Measurements from ENCODE around the gene FBXW9.
"Not testable (repeated sequence)": the region's sequence is repeated elsewhere in the genome, so short reads cannot be mapped to it uniquely, and the experiment has no call there.

Gene FBXW9

DNA sequence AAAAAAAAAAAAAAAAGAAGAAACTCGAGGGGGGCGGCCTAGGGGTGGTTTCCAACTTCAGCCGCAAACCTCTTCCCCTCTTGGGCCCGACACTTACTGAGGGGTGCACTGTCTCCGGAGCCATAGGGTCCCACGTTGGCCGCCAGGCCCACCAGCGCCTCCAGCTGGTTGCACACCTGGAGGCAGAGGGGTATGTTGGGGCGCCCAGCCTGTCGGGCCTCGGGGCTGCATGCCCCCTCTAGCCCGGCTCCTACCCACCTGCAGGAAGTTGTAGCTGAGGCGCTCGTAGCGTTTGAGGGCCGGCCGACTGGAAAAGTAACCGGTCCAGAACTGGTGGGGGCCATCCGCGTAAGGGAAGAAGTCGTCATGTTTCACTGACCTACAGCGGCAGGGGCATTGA is 38.5 kb downstream of the FBXW9 start:
- 95 to 97% methylated on average over 22 of the region's 22 CpGs for WGBS, 2 experiments
- no peaks in the 10 kb centered on the region for H3K9me3 ChIP-seq (ENCODE audit: control insufficient read depth, low read length)
- peaks cover 18% of the 10 kb centered on the region for H3K36me3 ChIP-seq (ENCODE audit: control insufficient read depth, insufficient read depth, low read length)
- no peak overlapping the region for H3K27ac ChIP-seq (ENCODE audit: insufficient read depth, low read depth, low read length, poor library complexity, severe bottlenecking)
- H3K4me1 ChIP-seq (ENCODE audit: control insufficient read depth, insufficient read depth, low read length) = no peaks in the 10 kb centered on the region
- H3K4me3 ChIP-seq (ENCODE audit: insufficient read depth, low read depth, low read length) = no peak overlapping the region
- no peaks in the 10 kb centered on the region for H3K27me3 ChIP-seq (ENCODE audit: control insufficient read depth, insufficient read depth, low read length, poor library complexity, severe bottlenecking)

DNA sequence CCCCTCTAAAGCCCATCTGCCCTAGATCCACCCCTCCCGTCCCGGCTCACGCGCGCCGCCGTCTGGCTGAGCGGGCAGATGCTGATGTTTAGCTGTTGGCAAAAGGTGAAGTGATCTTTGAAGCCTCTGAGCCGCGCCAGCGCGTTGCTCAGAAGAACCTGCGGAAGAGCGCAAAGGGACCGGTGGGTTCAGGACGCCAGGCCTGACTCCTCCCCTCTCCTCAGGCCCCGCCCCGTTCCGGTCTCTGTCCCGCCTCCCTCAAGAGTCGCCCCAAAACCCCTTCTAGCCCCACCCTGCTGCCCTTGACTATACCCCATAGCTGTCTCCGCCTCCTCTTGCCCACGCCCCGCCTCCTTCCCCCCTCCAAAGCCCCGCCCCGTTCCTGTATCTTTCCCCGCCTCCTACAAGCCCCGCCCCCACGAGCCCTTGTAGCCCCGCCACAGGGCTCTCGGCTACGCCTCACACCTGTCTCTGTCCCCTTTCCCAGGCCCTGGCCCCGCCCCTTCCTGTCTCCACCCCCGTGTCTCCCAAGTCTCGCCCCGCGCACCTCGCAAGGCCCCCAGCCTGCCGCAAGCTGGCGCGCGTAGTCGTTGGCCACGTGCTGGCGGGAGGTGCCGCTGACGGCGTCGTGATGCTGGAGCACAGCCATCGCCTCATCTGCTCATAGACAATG is 39.4 kb downstream of the FBXW9 start:
- Histone ChIP-seq H3K27me3 (ENCODE audit: control insufficient read depth, insufficient read depth, low read length, poor library complexity, severe bottlenecking) (no peaks in the 10 kb centered on the region), H3K36me3 (ENCODE audit: control insufficient read depth, insufficient read depth, low read length) (peaks cover 18% of the 10 kb centered on the region), H3K27ac (ENCODE audit: insufficient read depth, low read depth, low read length, poor library complexity, severe bottlenecking) (no peak overlapping the region), H3K4me1 (ENCODE audit: control insufficient read depth, insufficient read depth, low read length) (no peaks in the 10 kb centered on the region), H3K4me3 (ENCODE audit: insufficient read depth, low read depth, low read length) (no peak overlapping the region), H3K9me3 (ENCODE audit: control insufficient read depth, low read length) (no peaks in the 10 kb centered on the region)
- WGBS, 2 experiments = 92 to 94% methylated on average over 49 to 50 of the region's 50 CpGs

DNA sequence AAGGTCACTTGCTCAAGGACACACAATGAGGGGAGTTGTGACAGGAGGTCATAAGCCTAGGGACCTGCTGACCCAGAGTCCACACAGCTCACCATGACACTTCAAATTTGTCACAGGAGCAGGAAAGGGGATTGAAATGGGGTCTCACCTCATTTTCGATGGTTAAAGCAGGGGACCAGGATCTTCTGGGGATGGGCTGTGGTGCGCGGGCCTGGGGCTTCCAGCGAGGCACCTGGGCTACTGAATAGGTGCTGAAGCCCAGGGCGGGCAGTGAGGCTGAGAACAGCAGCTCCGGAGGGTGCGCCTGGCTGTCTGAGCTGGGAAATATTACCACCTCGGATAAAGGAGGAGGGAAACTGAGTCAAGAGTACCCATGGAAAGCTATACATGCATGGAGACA is 40.9 kb downstream of the FBXW9 start:
- Histone ChIP-seq H3K27ac (ENCODE audit: insufficient read depth, low read depth, low read length, poor library complexity, severe bottlenecking) (no peak overlapping the region), H3K4me3 (ENCODE audit: insufficient read depth, low read depth, low read length) (no peak overlapping the region), H3K4me1 (ENCODE audit: control insufficient read depth, insufficient read depth, low read length) (no peaks in the 10 kb centered on the region), H3K27me3 (ENCODE audit: control insufficient read depth, insufficient read depth, low read length, poor library complexity, severe bottlenecking) (no peaks in the 10 kb centered on the region), H3K36me3 (ENCODE audit: control insufficient read depth, insufficient read depth, low read length) (peaks cover 10% of the 10 kb centered on the region), H3K9me3 (ENCODE audit: control insufficient read depth, low read length) (no peaks in the 10 kb centered on the region)
- 97% methylated on average over 8 of the region's 8 CpGs for WGBS, 2 experiments

DNA sequence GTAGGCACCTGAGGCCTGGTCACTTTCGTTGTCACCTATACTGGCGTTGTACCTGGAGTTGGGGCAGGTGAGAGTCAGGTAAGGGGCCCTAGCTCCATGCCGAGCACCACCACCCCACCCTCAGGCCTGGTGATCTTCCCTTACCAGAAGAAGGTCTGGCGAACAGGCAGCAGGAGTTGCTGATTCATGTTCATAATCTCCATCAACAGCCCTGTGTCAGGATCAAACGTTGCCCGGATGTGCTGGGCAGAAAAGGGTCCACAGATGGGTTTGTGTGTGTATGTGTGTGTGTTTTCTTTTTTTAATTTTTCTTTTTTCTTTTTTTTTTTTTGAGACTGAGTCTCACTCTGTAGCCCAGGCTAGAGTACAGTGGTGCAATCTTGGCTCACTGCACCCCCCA is 44.2 kb downstream of the FBXW9 start:
- Histone ChIP-seq H3K36me3 (ENCODE audit: control insufficient read depth, insufficient read depth, low read length) (peaks cover 10% of the 10 kb centered on the region), H3K4me1 (ENCODE audit: control insufficient read depth, insufficient read depth, low read length) (no peaks in the 10 kb centered on the region), H3K9me3 (ENCODE audit: control insufficient read depth, low read length) (no peaks in the 10 kb centered on the region), H3K27me3 (ENCODE audit: control insufficient read depth, insufficient read depth, low read length, poor library complexity, severe bottlenecking) (no peaks in the 10 kb centered on the region), H3K4me3 (ENCODE audit: insufficient read depth, low read depth, low read length) (no peak overlapping the region), H3K27ac (ENCODE audit: insufficient read depth, low read depth, low read length, poor library complexity, severe bottlenecking) (no peak overlapping the region)
- WGBS, 2 experiments = 93 to 100% methylated on average over 4 to 6 of the region's 6 CpGs

DNA sequence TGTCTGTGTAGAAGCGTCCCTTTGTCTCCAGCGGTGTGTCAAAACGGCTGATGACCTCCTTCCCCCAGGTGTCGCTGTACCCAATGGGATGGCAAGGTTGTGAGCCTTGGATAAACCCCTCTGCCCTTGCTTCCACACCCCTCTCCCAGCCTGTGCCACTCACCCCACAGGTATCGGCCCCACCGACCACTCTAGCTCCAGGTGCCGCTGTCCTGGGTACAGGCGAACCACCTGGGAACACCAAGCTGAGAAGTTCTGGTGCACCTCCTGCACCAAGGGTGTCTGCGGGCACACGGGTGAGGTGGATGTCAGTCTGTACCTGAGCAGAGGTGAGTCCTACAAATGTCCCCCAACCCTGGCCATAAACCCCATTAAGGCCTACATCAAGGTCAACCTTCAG is 46.5 kb downstream of the FBXW9 start:
- Histone ChIP-seq H3K9me3 (ENCODE audit: control insufficient read depth, low read length) (no peaks in the 10 kb centered on the region), H3K27ac (ENCODE audit: insufficient read depth, low read depth, low read length, poor library complexity, severe bottlenecking) (no peak overlapping the region), H3K4me3 (ENCODE audit: insufficient read depth, low read depth, low read length) (no peak overlapping the region), H3K27me3 (ENCODE audit: control insufficient read depth, insufficient read depth, low read length, poor library complexity, severe bottlenecking) (no peaks in the 10 kb centered on the region), H3K36me3 (ENCODE audit: control insufficient read depth, insufficient read depth, low read length) (no peaks in the 10 kb centered on the region), H3K4me1 (ENCODE audit: control insufficient read depth, insufficient read depth, low read length) (no peaks in the 10 kb centered on the region)
- 95 to 97% methylated on average over 10 of the region's 10 CpGs for WGBS, 2 experiments

DNA sequence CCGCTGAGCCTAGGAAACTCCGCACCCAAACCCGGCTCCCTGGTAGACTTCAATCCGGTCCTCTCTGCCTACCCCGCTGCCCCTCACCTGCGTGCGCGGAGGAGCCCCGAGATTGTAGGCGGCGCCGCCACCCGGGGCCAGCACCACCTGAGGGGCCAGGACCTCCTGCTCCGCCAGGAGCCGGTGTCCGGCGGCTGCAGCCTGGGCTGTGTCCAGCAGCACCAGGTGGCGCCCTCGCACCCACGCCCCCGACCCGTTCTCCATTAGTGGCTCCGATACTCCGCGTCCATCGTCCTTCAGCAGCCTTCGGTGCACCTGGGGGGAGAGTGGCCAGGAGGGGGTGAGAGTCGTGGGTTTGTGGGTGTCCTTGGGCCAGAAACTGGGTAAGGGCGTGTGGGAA is 48.3 kb downstream of the FBXW9 start:
- Histone ChIP-seq H3K27ac (ENCODE audit: insufficient read depth, low read depth, low read length, poor library complexity, severe bottlenecking) (no peak overlapping the region), H3K27me3 (ENCODE audit: control insufficient read depth, insufficient read depth, low read length, poor library complexity, severe bottlenecking) (no peaks in the 10 kb centered on the region), H3K4me1 (ENCODE audit: control insufficient read depth, insufficient read depth, low read length) (no peaks in the 10 kb centered on the region), H3K9me3 (ENCODE audit: control insufficient read depth, low read length) (no peaks in the 10 kb centered on the region), H3K4me3 (ENCODE audit: insufficient read depth, low read depth, low read length) (no peak overlapping the region), H3K36me3 (ENCODE audit: control insufficient read depth, insufficient read depth, low read length) (no peaks in the 10 kb centered on the region)
- WGBS, 2 experiments = 83 to 84% methylated on average over 29 of the region's 29 CpGs

DNA sequence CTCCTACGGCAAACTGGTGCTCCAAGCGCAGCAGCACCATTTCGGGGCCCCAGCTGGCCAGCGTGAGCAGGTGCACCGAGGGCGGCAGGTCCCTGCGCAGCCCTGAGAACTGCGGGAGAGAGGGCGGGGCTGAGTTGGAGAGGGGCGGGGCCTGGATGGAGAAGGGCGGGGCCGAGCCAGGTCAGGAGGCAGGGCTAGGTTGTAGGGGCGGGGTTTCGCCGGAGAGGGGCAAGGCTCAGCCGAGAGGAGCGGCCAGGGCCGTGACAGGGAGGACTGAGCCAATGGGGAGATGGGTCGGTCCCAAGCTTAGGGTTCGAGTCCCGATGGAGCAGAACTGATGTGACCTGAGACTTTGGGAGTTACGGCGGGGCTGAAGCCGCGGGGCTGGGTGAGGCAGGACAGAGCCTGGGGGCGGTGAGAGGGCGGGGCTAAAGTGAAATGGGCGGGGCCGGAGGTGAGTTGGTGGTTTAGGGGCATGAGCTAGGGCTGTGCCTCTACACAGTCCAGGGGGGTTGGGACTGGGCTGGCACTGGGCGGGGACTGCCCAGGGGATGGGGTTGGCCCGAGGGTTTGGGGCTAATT is 48.9 kb downstream of the FBXW9 start:
- 78 to 83% methylated on average over 31 of the region's 31 CpGs for WGBS, 2 experiments
- Histone ChIP-seq H3K9me3 (ENCODE audit: control insufficient read depth, low read length) (no peaks in the 10 kb centered on the region), H3K27ac (ENCODE audit: insufficient read depth, low read depth, low read length, poor library complexity, severe bottlenecking) (no peak overlapping the region), H3K27me3 (ENCODE audit: control insufficient read depth, insufficient read depth, low read length, poor library complexity, severe bottlenecking) (no peaks in the 10 kb centered on the region), H3K36me3 (ENCODE audit: control insufficient read depth, insufficient read depth, low read length) (no peaks in the 10 kb centered on the region), H3K4me1 (ENCODE audit: control insufficient read depth, insufficient read depth, low read length) (no peaks in the 10 kb centered on the region), H3K4me3 (ENCODE audit: insufficient read depth, low read depth, low read length) (no peak overlapping the region)

DNA sequence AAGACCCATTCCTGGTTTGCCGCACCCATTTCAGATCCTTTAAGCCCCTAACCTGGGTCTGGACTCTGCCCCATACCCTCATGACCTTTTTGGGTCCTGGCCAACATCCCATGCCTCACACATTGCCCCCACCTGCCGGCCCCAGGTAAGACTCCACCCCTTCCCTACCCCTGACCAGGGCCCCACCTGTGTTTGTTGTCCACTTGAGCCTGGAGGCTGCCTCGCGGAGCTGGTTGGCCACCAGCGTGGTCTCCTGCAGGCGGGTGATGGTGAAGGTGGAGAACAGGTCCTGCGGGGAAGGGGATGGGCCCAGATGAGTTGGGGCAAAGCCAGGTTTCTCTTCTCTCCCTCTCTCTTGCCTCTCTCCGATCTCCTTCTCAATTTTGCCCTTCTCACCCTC is 49.4 kb downstream of the FBXW9 start:
- WGBS, 2 experiments = 89 to 96% methylated on average over 8 of the region's 8 CpGs
- H3K27me3 ChIP-seq (ENCODE audit: control insufficient read depth, insufficient read depth, low read length, poor library complexity, severe bottlenecking) = no peaks in the 10 kb centered on the region

DNA sequence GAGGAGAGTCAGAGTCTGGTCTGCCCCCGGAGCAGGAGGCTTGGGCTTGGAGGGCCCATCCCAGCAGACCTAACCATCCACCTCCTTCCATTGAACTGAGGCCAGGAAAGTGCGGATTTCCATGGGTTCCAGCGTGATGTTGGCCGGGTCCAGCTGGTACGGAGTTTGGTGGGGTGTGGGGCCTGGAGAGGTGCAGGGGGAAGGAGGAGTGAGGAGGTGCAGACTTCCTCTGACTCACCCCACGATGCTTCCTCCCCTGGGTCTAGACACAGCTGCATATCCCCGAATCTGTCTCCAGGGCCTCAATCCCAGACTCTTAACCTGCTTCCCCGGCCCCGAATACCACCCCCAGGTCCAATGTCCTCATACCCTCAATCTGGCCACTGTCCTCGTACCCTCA is 49.9 kb downstream of the FBXW9 start:
- H3K9me3 ChIP-seq (ENCODE audit: control insufficient read depth, low read length) = no peaks in the 10 kb centered on the region
- H3K27me3 ChIP-seq (ENCODE audit: control insufficient read depth, insufficient read depth, low read length, poor library complexity, severe bottlenecking) = no peaks in the 10 kb centered on the region
- H3K36me3 ChIP-seq (ENCODE audit: control insufficient read depth, insufficient read depth, low read length) = no peaks in the 10 kb centered on the region
- no peak overlapping the region for H3K4me3 ChIP-seq (ENCODE audit: insufficient read depth, low read depth, low read length)
- H3K27ac ChIP-seq (ENCODE audit: insufficient read depth, low read depth, low read length, poor library complexity, severe bottlenecking) = no peak overlapping the region
- WGBS, 2 experiments = 91 to 93% methylated on average over 10 of the region's 10 CpGs
- H3K4me1 ChIP-seq (ENCODE audit: control insufficient read depth, insufficient read depth, low read length) = no peaks in the 10 kb centered on the region

More for the DNA sequence above, 49.4 kb downstream of the FBXW9 start:
- Histone ChIP-seq H3K27ac (ENCODE audit: insufficient read depth, low read depth, low read length, poor library complexity, severe bottlenecking) (no peak overlapping the region), H3K4me3 (ENCODE audit: insufficient read depth, low read depth, low read length) (no peak overlapping the region), H3K4me1 (ENCODE audit: control insufficient read depth, insufficient read depth, low read length) (no peaks in the 10 kb centered on the region), H3K36me3 (ENCODE audit: control insufficient read depth, insufficient read depth, low read length) (no peaks in the 10 kb centered on the region), H3K9me3 (ENCODE audit: control insufficient read depth, low read length) (no peaks in the 10 kb centered on the region)

DNA sequence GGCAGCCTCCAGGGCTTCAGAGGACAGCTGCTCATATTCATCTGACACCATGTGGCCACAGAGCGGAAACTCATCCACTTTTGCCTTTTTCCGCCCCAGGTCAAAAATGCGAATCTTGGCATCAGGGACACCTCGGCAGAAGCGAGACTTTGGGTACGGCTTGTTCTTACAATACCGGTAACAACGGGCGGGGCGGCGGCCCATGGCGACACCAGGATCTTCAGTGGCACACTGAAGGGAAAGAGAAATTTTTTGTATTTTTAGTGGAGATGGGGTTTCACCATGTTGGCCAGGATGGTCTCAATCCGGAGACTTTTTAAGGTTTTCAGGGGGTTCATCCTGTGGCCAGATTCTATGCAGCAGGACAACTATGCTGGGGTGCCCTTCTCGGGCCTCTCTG is 52.7 kb downstream of the FBXW9 start:
- H3K4me1 ChIP-seq (ENCODE audit: control insufficient read depth, insufficient read depth, low read length); H3K9me3 ChIP-seq (ENCODE audit: control insufficient read depth, low read length); H3K27ac ChIP-seq (ENCODE audit: insufficient read depth, low read depth, low read length, poor library complexity, severe bottlenecking); H3K27me3 ChIP-seq (ENCODE audit: control insufficient read depth, insufficient read depth, low read length, poor library complexity, severe bottlenecking); H3K4me3 ChIP-seq (ENCODE audit: insufficient read depth, low read depth, low read length); H3K36me3 ChIP-seq (ENCODE audit: control insufficient read depth, insufficient read depth, low read length): not testable (repeated sequence)
- WGBS, 2 experiments = 96% methylated on average over 14 of the region's 14 CpGs

All from ectodermal cell (in vitro differentiated cells).